ENCODE results near the gene CLBA1. TPM values are rescaled to one million over a fixed set of nuclear protein-coding genes. Genes with fewer than 3 reads are reported as not detected.
A peak's percentile ranks its signal among the peaks of the same experiment; 100 is the strongest.

CLBA1 gene
- total RNA-seq, 1 donor from 2014 or later, result 4.7 TPM

DNA sequence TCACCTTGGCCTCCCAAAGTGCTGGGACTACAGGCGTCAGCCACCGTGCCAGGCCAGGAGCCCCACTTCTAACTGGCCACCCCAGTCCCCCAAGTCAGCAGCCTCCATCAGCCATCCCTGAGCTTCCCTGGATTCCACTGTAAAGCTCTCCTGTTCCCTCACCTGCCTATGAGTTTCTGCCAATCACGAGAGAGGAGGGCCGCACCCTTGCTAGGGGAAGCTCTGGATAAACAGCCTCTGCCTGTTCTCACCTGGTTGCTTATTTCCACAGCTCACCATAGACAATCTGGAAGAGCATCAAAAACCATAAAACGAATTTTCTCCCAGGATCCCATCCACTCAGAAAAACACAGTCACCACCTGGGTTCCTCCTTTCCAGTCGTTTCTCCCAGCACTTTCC is 30.3 kb downstream of the CLBA1 start:
- Histone ChIP-seq H3K27me3 (no peaks in the 10 kb centered on the region), H3K36me3 (peaks cover 0 to 8% of the 10 kb centered on the region in 2 donors), H3K9me3 (no peaks in the 10 kb centered on the region), H3K4me1 (peaks cover 70% of the 10 kb centered on the region), H3K4me3 (no peak overlapping the region), H3K27ac (peak overlapping the region; percentile 22)
- DNase-seq (ENCODE audit: extremely low spot score in 2 of 2), result no peak
- peak in 1 of 2 donors; percentile 58 for TF ChIP-seq POLR2AphosphoS5 (IDR thresholded peaks at IDR 0.05; ENCODE audit: insufficient read depth in 1 of 2, low read depth in 1 of 2)
- TF ChIP-seq, protein P1, sequence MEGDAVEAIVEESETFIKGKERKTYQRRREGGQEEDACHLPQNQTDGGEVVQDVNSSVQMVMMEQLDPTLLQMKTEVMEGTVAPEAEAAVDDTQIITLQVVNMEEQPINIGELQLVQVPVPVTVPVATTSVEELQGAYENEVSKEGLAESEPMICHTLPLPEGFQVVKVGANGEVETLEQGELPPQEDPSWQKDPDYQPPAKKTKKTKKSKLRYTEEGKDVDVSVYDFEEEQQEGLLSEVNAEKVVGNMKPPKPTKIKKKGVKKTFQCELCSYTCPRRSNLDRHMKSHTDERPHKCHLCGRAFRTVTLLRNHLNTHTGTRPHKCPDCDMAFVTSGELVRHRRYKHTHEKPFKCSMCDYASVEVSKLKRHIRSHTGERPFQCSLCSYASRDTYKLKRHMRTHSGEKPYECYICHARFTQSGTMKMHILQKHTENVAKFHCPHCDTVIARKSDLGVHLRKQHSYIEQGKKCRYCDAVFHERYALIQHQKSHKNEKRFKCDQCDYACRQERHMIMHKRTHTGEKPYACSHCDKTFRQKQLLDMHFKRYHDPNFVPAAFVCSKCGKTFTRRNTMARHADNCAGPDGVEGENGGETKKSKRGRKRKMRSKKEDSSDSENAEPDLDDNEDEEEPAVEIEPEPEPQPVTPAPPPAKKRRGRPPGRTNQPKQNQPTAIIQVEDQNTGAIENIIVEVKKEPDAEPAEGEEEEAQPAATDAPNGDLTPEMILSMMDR (IDR thresholded peaks at IDR 0.05), result no peak
- intact Hi-C loops (cut with DNase I), result no loop called here

DNA sequence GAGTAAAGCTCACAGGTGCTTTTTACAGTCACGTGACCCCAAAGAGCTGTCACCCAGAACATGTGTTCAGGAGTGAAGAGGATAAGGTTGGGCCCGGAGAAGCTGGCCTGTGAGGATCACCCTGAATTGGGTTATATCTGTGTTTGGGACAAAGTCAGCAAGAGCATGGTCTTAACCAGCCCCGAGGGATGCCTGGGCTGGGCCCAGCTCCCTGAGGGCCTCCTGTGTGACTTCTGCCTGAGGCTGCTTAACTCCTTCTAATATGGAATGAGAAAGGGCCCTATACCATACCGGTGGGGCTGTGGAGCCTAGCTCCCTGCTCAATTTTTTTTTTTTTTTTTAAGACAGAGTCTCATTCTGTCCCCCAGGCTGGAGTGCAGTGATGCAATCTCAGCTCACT is 32.8 kb downstream of the CLBA1 start:
- H3K4me1 ChIP-seq, result peaks cover 67% of the 10 kb centered on the region
- H3K9me3 ChIP-seq, result no peaks in the 10 kb centered on the region
- intact Hi-C loops (cut with DNase I), result no loop called here
- no peaks in the 10 kb centered on the region for H3K27me3 ChIP-seq
- no peak for TF ChIP-seq POLR2A (IDR thresholded peaks at IDR 0.05)
- TF ChIP-seq, protein P1 (IDR thresholded peaks at IDR 0.05), result no peak
- no peak for TF ChIP-seq POLR2AphosphoS5 (IDR thresholded peaks at IDR 0.05; ENCODE audit: insufficient read depth in 1 of 2, low read depth in 1 of 2)
- no peak overlapping the region for H3K27ac ChIP-seq
- DNase-seq (ENCODE audit: extremely low spot score in 2 of 2), result no peak
- no peaks in the 10 kb centered on the region for H3K36me3 ChIP-seq
- H3K4me3 ChIP-seq, result no peak overlapping the region

DNA sequence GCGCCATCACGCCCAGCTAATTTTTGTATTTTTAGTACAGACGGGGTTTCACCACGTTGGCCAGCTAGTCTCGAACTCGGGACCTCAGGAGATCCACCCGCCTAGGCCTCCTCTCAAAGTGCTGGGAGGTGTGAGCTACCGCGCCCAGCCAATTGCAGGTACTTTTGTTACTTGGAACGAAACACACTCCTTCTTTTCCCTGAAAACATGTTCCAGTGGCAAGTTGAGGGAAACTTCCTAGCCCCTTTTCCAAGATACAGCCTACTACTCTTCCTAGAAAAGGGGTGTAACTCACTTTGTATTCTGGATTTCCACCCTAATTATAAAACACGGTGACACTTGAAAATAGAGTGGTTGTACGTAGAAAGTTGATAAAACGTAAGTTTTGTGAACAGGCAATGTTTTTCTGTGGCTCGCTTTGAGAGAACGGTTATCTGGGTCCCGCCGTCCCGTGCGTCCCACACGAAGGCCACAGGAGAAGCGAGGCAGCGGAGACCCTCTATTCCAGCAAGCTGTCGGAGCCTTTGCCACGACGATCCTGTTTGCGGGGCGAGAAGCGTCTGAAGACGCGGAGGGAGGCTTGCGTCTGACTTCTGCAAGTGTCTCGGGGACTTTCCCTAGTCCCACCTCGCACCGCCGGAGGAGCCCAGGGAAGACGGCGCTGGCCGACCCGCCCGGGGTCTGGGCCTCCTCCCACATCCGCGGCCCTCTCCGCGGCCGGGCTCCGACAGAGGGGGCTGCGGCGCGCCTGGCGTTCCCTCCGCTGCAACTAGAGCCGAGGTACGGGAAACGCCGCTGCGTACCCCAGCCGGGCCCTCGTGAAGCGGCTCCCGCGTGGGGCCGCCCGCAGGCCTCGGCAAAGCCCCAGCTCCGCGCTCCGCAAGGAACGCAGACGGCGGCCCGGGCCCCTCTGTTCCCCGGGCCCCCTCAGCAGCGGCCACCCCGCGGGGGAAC is 34.5 kb downstream of the CLBA1 start:
- Histone ChIP-seq H3K36me3 (no peaks in the 10 kb centered on the region), H3K4me3 (peak overlapping the region; percentile 63 to 78), H3K27me3 (no peaks in the 10 kb centered on the region), H3K9me3 (no peaks in the 10 kb centered on the region), H3K4me1 (peaks cover 57% of the 10 kb centered on the region), H3K27ac (peak overlapping the region; percentile 90)
- DNase-seq (ENCODE audit: extremely low spot score in 2 of 2), result no peak
- TF ChIP-seq POLR2A (IDR thresholded peaks at IDR 0.05), result no peak
- TF ChIP-seq POLR2AphosphoS5 (IDR thresholded peaks at IDR 0.05; ENCODE audit: insufficient read depth in 1 of 2, low read depth in 1 of 2), result no peak
- TF ChIP-seq, protein P1 (IDR thresholded peaks at IDR 0.05), result no peak
- intact Hi-C loops (cut with DNase I), result loop anchor here (5.0 kb wide), 1 partner anchor 48 kb away; no protein-coding TSS in a partner anchor

DNA sequence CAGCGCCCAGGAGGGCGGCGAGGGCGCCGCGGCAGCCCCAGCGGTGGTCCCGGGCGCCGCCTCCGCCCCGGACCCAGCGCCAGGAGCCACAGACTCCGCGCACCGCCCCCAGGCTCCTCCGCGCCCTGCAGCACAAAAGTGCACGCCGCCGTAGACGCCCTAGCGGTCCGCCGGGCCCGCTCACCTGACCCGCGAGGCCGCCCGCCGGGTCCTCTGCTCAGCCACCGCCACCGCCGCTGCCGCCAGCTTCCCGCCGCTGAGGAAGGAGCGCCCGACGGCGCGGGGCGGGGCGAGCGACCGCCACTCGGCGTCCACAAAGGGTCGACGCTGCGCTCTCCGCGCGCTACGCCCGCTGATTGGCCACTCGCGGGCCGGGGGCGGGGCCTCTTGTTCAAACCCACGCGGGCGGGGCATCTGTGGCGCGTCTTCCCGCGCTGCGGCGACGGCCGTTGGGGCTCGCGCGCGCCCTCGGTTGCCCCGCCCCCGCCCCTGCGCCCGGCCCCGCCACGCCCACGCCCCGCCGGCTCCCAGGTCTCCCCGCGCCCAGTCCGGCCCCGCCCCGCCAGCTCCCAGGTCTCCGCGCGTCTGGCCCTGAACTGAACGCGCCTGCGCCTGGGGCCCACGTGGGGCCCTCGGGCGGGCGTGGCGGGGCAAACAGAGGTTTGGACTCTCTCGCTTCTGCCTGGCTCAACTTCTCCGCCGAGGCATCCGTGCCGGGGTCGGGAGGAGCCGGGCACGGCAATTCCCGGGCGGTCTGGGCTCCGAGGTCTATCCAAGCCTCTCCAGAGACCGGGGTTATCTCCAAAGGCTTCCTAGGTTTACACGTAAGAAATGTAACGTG is 35.4 kb downstream of the CLBA1 start, which contains the start of gene CDCA4:
CDCA4 (minus strand) TSS at position 269 of the 841 bp plus-strand sequence. CDS start 9,154 bp downstream, outside the sequence.
- Histone ChIP-seq H3K27ac (peak within 1 kb of the TSS; percentile 90), H3K4me1 (peaks cover 49% of the 10 kb centered on the region), H3K4me3 (peak within 1 kb of the TSS; percentile 63 to 78), H3K27me3 (no peaks in the 10 kb centered on the region), H3K36me3 (no peaks in the 10 kb centered on the region), H3K9me3 (no peaks in the 10 kb centered on the region)
- TF ChIP-seq POLR2AphosphoS5 (IDR thresholded peaks at IDR 0.05; ENCODE audit: insufficient read depth in 1 of 2, low read depth in 1 of 2) (peak; percentile 57 to 94), POLR2A (IDR thresholded peaks at IDR 0.05) (peak in 1 of 2 donors; percentile 85)
- TF ChIP-seq, protein P1 (IDR thresholded peaks at IDR 0.05), result peak in 1 of 3 experiments; percentile 10
- DNase-seq (ENCODE audit: extremely low spot score in 2 of 2), result peak in 1 of 2 donors; percentile 93
- intact Hi-C loops (cut with DNase I), result loop anchor here (5.0 kb wide), 1 partner anchor 49 kb away; no protein-coding TSS in a partner anchor

Measured in vagina (tissue), 2 donors.